Heart right ventricle (tissue), 16 donors: ENCODE measurements around the gene SLC12A2. TPM values are rescaled to one million over a fixed set of nuclear protein-coding genes. Genes with fewer than 3 reads are reported as not detected.
A peak's percentile ranks its signal among the peaks of the same experiment; 100 is the strongest.

Experiments used
- ATAC-seq, 8 donors: fragments of 200-7000 bp; cut with Tn5 transposase; one replicate each; pipeline ENCODE4 v1.9.1; 2020; ENCODE audit warnings: mild to moderate bottlenecking in 8 of 8, moderate library complexity in 8 of 8, moderate number of reproducible peaks in 1 of 8
- DNase-seq, 2 donors: peaks; one replicate each; pipeline ENCODE4 v3.0.0-alpha.2; 2020
- H3K27ac ChIP-seq, 10 donors: fragments of 200-600 bp; sonication (generic) in 2 of 10; one replicate each; pipeline versions ENCODE4 v1.5.0 to v1.8.0; 2020 to 2022; ENCODE audit warnings: mild to moderate bottlenecking in 3 of 10
- H3K27me3 ChIP-seq, 7 donors: fragments of 200-600 bp; one replicate each; pipeline ENCODE4 v1.8.0; 2021 to 2022; ENCODE audit warnings: mild to moderate bottlenecking in 2 of 7
- H3K36me3 ChIP-seq, 9 donors: fragments of 200-600 bp; sonication (generic) in 1 of 9; one replicate each; pipeline versions ENCODE4 v1.5.0 to v1.8.0; 2020 to 2022; ENCODE audit warnings: mild to moderate bottlenecking in 2 of 9
- H3K4me1 ChIP-seq, 9 donors: fragments of 200-600 bp; sonication (generic) in 1 of 9; one replicate each; pipeline versions ENCODE4 v1.5.0 to v1.8.0; 2020 to 2022; ENCODE audit warnings: mild to moderate bottlenecking in 4 of 9
- H3K4me3 ChIP-seq, 10 donors: fragments of 200-600 bp; sonication (generic) in 2 of 10; one replicate each; pipeline versions ENCODE4 v1.5.0 to v1.8.0; 2020 to 2022; ENCODE audit warnings: mild to moderate bottlenecking in 7 of 10, moderate library complexity in 2 of 10
- H3K9me3 ChIP-seq, 11 donors: fragments of 200-600 bp in 10 of 11; sonication (generic) in 2 of 11; one replicate each; pipeline versions ENCODE4 v1.5.0 to v1.8.0; 2013 to 2022; ENCODE audit warnings: mild to moderate bottlenecking in 2 of 11, control low read depth in 1 of 11, moderate library complexity in 1 of 11
- CTCF ChIP-seq, 9 donors: fragments of 200-600 bp; sonication (generic) in 2 of 9; IDR thresholded peaks; one replicate each; pipeline versions ENCODE4 v1.5.0 to v1.8.0; 2021 to 2022; ENCODE audit warnings: antibody characterized with exemption in 9 of 9, mild to moderate bottlenecking in 5 of 9, moderate library complexity in 1 of 9
- WGBS, 2 donors: extraction: QIAGEN DNeasy Blood & Tissue Kit; methylation state at CpG; one replicate each; pipeline ENCODE4 v1.1.7; 2013; ENCODE audit warnings: inconsistent platforms in 1 of 2; 5-methylcytosine and 5-hydroxymethylcytosine counted together
- intact Hi-C, 10 donors: fragments of 100-400 bp; cut with DNase I; formaldehyde crosslinking; loops; one replicate each; pipeline versions ENCODE4 v1.11.1 to v1.14.2; 2022
- polyA plus RNA-seq, 2 donors: library from polyadenylated mRNA; stranded (reverse); fragments of 200-250 nt; gene quantifications; one replicate each; pipeline ENCODE4 v1.2.3, GENCODE V29; 2013
- total RNA-seq, 10 donors: library from RNA; stranded (reverse); fragmentation: NEBNext Ultra II Directional in 3 of 10; extraction: Animal tissue kit (Norgen Biotek cat#: 25700) in 3 of 10; gene quantifications; one replicate each; pipeline versions ENCODE4 v1.2.1 to v1.2.4, GENCODE V29; 2021 to 2023
- donor health status: Arrhythmogenic right ventricular cardiomyopathy.
- donor health status: ischemic (EF 13 %, LVEDD 7.1; RV severe dilation, severe dysfunction).
- donor health status: healthy with polysubstance abuse.
- donor health status: DM: no; HTN: yes; CAD: no.
- donor health status: DM: no; HTN: no; CAD: no.
- donor health status: ischemic (EF 25% LVEDD 6.9; RV normal size, moderate dysfunction).
- donor health status: ischemic (EF 25% LVEDD 5.7; RV mildly dilated, moderate dysfunction).
- donor health status: healthy.
- donor health status: DM: yes; HTN: yes; CAD: no.
- donor health status: Ischemic cardiomyopathy.
- donor health status: ischemic (EF 35%, LVEDD 5.7; RV mildly dilated, moderate dysfunction).
- donor health status: nonischemic (EF 11% LVEDD 7.7; RV severe dilation, severe dysfunction).
- donor health status: DM: yes; HTN: yes; CAD: no.
- donor health status: PGD.
- donor health status: ischemic (EF 29% LVEDD 5.4; RV normal size, mild dysfunction).
- donor health status: nonischemic (EF 23%, LVEDD 6.1; RV moderate dilation, normal function).

SLC12A2 gene
- total and polyA plus RNA-seq, 12 donors: 2.5 to 23.0 (median 15.4) TPM

- Histone ChIP-seq H3K4me3 (no peak overlapping the region), H3K4me1 (no peaks in the 10 kb centered on the region), H3K36me3 (peaks cover 0 to 100% (median 35%) of the 10 kb centered on the region in 9 donors), H3K27me3 (no peaks in the 10 kb centered on the region), H3K9me3 (peaks cover 0 to 3% (median 0%) of the 10 kb centered on the region in 11 donors), H3K27ac (no peak overlapping the region)
- no peak for ATAC-seq
- no peak for TF ChIP-seq CTCF (IDR thresholded peaks at IDR 0.05)
- no peak for DNase-seq
- intact Hi-C loops: no loop called here
- 80 to 87% methylated on average over 3 of the region's 3 CpGs for WGBS, 2 donors
Observed at GRCh38 chr5:128154943-128155342, 71.4 kb downstream of the SLC12A2 start.

- H3K4me1 ChIP-seq: no peaks in the 10 kb centered on the region
- DNase-seq (no peak), ATAC-seq (no peak)
- peaks cover 0 to 3% (median 0%) of the 10 kb centered on the region in 11 donors for H3K9me3 ChIP-seq
- no peak overlapping the region for H3K4me3 ChIP-seq
- no peak overlapping the region for H3K27ac ChIP-seq
- no peaks in the 10 kb centered on the region for H3K27me3 ChIP-seq
- TF ChIP-seq CTCF (IDR thresholded peaks at IDR 0.05): peak in 1 of 9 donors; percentile 9
- peaks cover 0 to 98% (median 34%) of the 10 kb centered on the region in 9 donors for H3K36me3 ChIP-seq
- intact Hi-C loops: no loop called here
Observed at GRCh38 chr5:128155776-128156175, 72.2 kb downstream of the SLC12A2 start.

- Histone ChIP-seq H3K27ac (no peak overlapping the region), H3K27me3 (no peaks in the 10 kb centered on the region), H3K4me3 (no peak overlapping the region), H3K9me3 (peaks cover 0 to 3% (median 0%) of the 10 kb centered on the region in 11 donors), H3K4me1 (no peaks in the 10 kb centered on the region), H3K36me3 (peaks cover 0 to 98% (median 32%) of the 10 kb centered on the region in 9 donors)
- DNase-seq (no peak), ATAC-seq (no peak)
- TF ChIP-seq CTCF (IDR thresholded peaks at IDR 0.05): no peak
- 83 to 86% methylated on average over 3 of the region's 3 CpGs for WGBS, 2 donors
- intact Hi-C loops: no loop called here
Observed at GRCh38 chr5:128156521-128156920, 73.0 kb downstream of the SLC12A2 start.

- WGBS, 2 donors: 97 to 99% methylated on average over 3 of the region's 3 CpGs
- no peak for TF ChIP-seq CTCF (IDR thresholded peaks at IDR 0.05)
- intact Hi-C loops: loop anchor here in 1 of 10 donors (2.0 kb wide), 1 partner anchor 62 kb away; no protein-coding TSS in a partner anchor
Observed at GRCh38 chr5:128158342-128158741, 74.8 kb downstream of the SLC12A2 start.

More at GRCh38 chr5:128158342-128158741, 74.8 kb downstream of the SLC12A2 start:
- Histone ChIP-seq H3K4me1 (no peaks in the 10 kb centered on the region), H3K27ac (no peak overlapping the region), H3K27me3 (no peaks in the 10 kb centered on the region), H3K36me3 (peaks cover 0 to 98% (median 25%) of the 10 kb centered on the region in 9 donors), H3K4me3 (no peak overlapping the region), H3K9me3 (peaks cover 0 to 3% (median 0%) of the 10 kb centered on the region in 11 donors)
- DNase-seq (no peak), ATAC-seq (no peak)
